ENCODE results near the gene NAA10.

DNA sequence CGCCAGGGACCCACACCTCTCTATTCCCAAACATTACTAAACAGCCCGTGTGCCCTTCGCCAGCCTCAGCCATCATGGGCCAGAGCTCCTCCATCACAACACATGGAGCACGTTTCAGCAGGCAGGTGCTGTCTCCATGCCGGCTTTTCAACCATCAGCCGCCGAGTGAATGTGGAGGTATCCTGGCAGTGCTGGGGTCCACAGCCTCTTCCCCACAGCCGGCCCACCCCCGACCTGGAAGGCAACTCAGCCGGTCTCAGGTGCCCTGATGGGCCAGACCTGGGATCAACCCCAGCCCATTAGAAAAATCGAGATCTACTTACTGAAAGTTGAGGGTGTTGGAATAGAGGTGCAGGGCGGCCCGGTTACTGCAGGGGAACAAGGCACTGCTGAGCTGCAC lies 3.1 kb downstream of the NAA10 start:
- TF ChIP-seq POLR2AphosphoS5 (IDR thresholded peaks at IDR 0.05) (no peak), POLR2A (IDR thresholded peaks at IDR 0.05) (no peak)
- TF ChIP-seq, protein P1, sequence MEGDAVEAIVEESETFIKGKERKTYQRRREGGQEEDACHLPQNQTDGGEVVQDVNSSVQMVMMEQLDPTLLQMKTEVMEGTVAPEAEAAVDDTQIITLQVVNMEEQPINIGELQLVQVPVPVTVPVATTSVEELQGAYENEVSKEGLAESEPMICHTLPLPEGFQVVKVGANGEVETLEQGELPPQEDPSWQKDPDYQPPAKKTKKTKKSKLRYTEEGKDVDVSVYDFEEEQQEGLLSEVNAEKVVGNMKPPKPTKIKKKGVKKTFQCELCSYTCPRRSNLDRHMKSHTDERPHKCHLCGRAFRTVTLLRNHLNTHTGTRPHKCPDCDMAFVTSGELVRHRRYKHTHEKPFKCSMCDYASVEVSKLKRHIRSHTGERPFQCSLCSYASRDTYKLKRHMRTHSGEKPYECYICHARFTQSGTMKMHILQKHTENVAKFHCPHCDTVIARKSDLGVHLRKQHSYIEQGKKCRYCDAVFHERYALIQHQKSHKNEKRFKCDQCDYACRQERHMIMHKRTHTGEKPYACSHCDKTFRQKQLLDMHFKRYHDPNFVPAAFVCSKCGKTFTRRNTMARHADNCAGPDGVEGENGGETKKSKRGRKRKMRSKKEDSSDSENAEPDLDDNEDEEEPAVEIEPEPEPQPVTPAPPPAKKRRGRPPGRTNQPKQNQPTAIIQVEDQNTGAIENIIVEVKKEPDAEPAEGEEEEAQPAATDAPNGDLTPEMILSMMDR (IDR thresholded peaks at IDR 0.05): no peak
